ENCODE results near the gene GPA33.
"Not testable (repeated sequence)": the region's sequence is repeated elsewhere in the genome, so short reads cannot be mapped to it uniquely, and the experiment has no call there.

The GPA33 gene

GRCh38 chr1:167054946-167055630 lies 35.1 kb downstream of the GPA33 start:
- no peak for DNase-seq

GRCh38 chr1:167054531-167054930 lies 35.6 kb downstream of the GPA33 start:
- DNase-seq, result no peak

GRCh38 chr1:167052389-167052788 lies 37.8 kb downstream of the GPA33 start:
- DNase-seq, result peak; percentile 50

GRCh38 chr1:167051907-167052306 lies 38.3 kb downstream of the GPA33 start:
- no peak for DNase-seq

GRCh38 chr1:167043752-167044488 lies 46.3 kb downstream of the GPA33 start:
- peak; percentile 99 for DNase-seq

DNA sequence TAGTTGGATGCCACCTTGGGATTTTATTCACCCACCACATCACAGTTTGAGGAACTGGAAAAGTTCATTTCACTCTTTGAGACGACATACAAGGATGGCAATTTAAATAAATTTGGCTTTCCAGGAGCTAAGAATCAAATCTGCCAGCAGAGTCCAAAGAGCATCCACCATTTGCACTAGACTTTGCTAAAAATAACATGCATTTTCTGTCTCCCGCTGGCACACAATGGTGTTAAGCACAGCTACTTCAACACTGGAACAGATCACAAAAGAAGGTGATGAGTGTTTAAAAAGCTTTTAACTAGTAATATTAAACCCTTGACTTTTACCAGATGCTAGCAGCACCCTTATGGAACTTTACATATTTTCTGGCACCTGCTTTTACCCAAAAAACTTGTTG lies 56.5 kb downstream of the GPA33 start:
- peak; percentile 55 for DNase-seq

GRCh38 chr1:167029553-167029952 lies 60.6 kb downstream of the GPA33 start:
- not testable (repeated sequence) for DNase-seq

GRCh38 chr1:167022384-167022783 lies 67.8 kb downstream of the GPA33 start:
- DNase-seq, result no peak

DNA sequence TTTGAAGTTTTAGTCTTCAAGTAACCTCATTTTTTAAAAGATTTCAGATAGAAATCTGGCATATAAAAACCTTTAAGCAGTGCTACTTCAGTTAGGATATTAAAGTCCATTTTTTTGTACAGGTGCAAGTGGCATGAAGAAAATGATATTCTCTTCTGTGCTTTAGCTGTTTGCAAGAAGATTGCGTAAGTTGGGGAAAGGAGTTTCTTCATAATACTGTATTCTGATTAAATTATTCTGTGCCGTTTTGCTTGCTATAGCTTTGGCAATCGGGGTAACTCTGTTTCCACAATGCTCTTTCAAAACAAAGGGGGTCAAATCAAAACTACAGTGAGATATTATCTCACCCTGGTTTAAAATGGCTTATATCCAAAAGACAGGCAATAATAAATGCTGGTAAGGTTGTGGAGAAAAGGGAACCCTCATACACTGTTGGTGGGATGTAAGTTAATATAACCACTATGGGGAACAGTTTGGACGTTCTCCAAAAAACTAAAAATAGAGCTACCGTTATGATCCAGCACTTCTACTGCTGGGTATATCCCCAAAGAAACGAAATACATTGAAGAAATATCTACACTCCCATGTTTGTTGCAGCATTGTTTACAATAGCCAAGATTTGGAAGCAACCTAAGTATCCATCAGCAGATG lies 74.0 kb downstream of the GPA33 start:
- DNase-seq, result no peak

GRCh38 chr1:167013108-167013929 lies 76.9 kb downstream of the GPA33 start:
- no peak for DNase-seq

GRCh38 chr1:167012570-167012969 lies 77.6 kb downstream of the GPA33 start:
- DNase-seq, result no peak

GRCh38 chr1:167011560-167012191 lies 78.5 kb downstream of the GPA33 start:
- DNase-seq, result no peak

GRCh38 chr1:167003711-167004110 lies 86.5 kb downstream of the GPA33 start:
- DNase-seq, result no peak
